ENCODE data around the gene SIGMAR1. TPM values are rescaled to one million over a fixed set of nuclear protein-coding genes. Genes with fewer than 3 reads are reported as not detected.
A peak's percentile ranks its signal among the peaks of the same experiment; 100 is the strongest.

The SIGMAR1 gene
- total and polyA plus RNA-seq, 2 experiments from 2014 or later, result 126 to 240 TPM

DNA sequence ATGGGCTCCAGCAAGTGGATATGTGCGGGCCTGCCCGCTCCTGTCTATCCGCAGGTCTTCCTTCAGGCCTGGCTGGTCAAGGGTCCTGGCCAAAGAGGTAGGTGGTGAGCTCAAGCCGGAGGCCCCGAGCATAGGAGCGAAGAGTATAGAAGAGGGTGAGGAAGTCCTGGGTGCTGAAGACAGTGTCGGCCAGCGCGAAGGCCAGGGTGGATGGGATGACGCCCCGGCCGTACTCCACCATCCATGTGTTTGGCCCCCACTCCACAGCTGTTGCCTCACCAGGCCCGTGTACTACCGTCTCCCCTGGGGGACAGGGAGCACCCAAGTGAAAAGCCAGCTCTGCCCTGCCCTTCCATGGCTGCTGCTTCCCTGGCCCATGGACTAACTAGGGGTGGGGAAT lies 2.0 kb downstream of the SIGMAR1 start:
- no peaks in the 10 kb centered on the region for H3K9me2 ChIP-seq (replicated peaks; ENCODE audit: insufficient read depth)
- no peak overlapping the region for H3K4me3 ChIP-seq
- H3K27me3 ChIP-seq, result peaks cover 7% of the 10 kb centered on the region
- H3K79me2 ChIP-seq, result peaks cover 12% of the 10 kb centered on the region
- no peak overlapping the region for H2AFZ ChIP-seq
- peak overlapping the region; percentile 90 for H3K4me2 ChIP-seq
- H4K20me1 ChIP-seq (ENCODE audit: insufficient read depth, poor library complexity, severe bottlenecking), result no peaks in the 10 kb centered on the region
- H3K4me1 ChIP-seq (ENCODE audit: insufficient read depth), result peaks cover 17% of the 10 kb centered on the region
- H3K27ac ChIP-seq, result no peak overlapping the region
- WGBS (ENCODE audit: low lambda C conversion rate, missing lambda C conversion rate), result 94% methylated on average over 14 of the region's 14 CpGs
- no peaks in the 10 kb centered on the region for H3K9me3 ChIP-seq (ENCODE audit: low read depth)
- no peak for DNase-seq (ENCODE audit: low spot score)
- no peaks in the 10 kb centered on the region for H3K36me3 ChIP-seq (replicated peaks; ENCODE audit: insufficient read depth, low read depth)
- TF ChIP-seq EZH2 (IDR thresholded peaks at IDR 0.05; ENCODE audit: borderline replicate concordance) (no peak), EZH2phosphoT487 (IDR thresholded peaks at IDR 0.05; ENCODE audit: low read depth, severe bottlenecking, unreplicated experiment) (no peak), CTCF (IDR thresholded peaks at IDR 0.05; ENCODE audit: poor library complexity) (no peak)

DNA sequence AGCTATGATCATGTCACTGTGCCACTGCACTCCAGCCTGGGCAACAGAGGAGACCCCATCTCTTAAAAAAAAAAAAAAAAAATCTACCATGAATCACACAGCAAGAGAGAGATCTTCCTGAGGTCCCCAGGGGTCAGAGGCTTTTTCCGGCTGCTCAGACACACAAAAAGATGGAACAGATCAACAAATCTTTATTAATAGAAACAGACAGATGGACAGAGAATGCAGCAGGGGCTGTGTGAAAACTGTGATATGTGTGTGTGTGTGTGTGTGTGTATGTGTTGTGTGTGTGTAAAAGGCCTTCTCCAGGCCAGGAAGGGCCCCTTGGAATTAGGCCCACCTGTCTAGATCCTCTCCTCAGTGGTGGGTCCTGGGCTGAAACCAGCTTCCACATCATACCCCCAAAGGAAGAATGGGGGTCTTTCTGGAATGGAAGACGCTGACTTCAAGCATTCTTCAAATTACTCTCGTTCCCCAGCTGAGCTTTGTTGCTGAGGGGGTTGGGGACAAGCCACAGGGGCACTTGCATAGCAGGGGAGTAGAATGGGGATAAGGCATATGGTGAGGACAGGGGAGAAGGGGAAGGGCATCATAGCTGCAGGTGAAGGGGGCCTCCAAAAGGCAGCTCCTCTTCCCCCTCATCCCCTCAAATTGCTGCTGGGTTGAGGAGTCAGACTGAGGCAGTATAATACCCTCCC lies 2.9 kb downstream of the SIGMAR1 start:
- no peaks in the 10 kb centered on the region for H4K20me1 ChIP-seq (ENCODE audit: insufficient read depth, poor library complexity, severe bottlenecking)
- WGBS (ENCODE audit: low lambda C conversion rate, missing lambda C conversion rate), result 94% methylated on average over 3 of the region's 3 CpGs
- H3K4me3 ChIP-seq, result no peak overlapping the region
- no peak for DNase-seq (ENCODE audit: low spot score)
- no peak overlapping the region for H3K27ac ChIP-seq
- H3K4me1 ChIP-seq (ENCODE audit: insufficient read depth), result peaks cover 20% of the 10 kb centered on the region
- H3K9me3 ChIP-seq (ENCODE audit: low read depth), result no peaks in the 10 kb centered on the region
- no peak overlapping the region for H3K4me2 ChIP-seq
- peaks cover 15% of the 10 kb centered on the region for H3K27me3 ChIP-seq
- no peaks in the 10 kb centered on the region for H3K9me2 ChIP-seq (replicated peaks; ENCODE audit: insufficient read depth)
- peaks cover 12% of the 10 kb centered on the region for H3K79me2 ChIP-seq
- no peak for TF ChIP-seq EZH2 (IDR thresholded peaks at IDR 0.05; ENCODE audit: borderline replicate concordance)
- no peak for TF ChIP-seq CTCF (IDR thresholded peaks at IDR 0.05; ENCODE audit: poor library complexity)
- TF ChIP-seq EZH2phosphoT487 (IDR thresholded peaks at IDR 0.05; ENCODE audit: low read depth, severe bottlenecking, unreplicated experiment), result no peak
- H2AFZ ChIP-seq, result no peak overlapping the region
- H3K36me3 ChIP-seq (replicated peaks; ENCODE audit: insufficient read depth, low read depth), result no peaks in the 10 kb centered on the region

DNA sequence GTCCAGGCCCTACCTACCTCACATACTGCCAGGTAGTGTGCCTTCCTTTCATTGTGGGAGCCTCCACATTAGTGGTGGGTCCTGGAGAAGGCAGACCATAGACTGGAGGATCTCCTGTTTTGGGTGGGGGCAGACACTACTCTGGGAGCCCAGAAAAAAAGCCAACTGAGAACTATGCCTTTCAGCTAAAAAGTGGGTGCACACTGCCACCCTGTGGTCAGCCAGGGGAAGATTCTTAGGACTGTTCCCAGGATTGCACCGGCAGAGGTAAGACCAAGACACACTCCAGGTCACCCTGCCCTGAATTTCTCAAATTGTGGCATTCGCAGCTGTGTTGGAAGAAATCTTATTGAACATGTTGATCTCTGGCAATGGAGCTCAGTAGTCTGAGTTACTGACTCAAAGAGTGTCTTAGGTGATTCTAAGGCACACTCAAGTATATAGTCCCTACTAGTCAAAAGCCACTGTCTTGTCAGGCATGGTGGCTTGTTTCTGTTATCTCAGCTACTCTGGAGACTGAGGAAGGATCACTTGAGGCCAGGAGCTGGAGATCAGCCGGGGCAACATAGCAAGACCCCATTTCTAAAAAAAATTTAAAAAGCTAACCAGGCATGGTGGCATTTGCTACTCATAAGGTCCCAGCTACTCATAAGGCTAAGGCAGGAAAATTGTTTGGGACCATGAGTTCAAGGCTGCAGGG lies 3.6 kb downstream of the SIGMAR1 start:
- Histone ChIP-seq H3K4me3 (no peak overlapping the region), H3K4me2 (no peak overlapping the region), H4K20me1 (ENCODE audit: insufficient read depth, poor library complexity, severe bottlenecking) (no peaks in the 10 kb centered on the region), H3K9me2 (replicated peaks; ENCODE audit: insufficient read depth) (no peaks in the 10 kb centered on the region), H2AFZ (no peak overlapping the region), H3K27ac (no peak overlapping the region), H3K9me3 (ENCODE audit: low read depth) (no peaks in the 10 kb centered on the region), H3K79me2 (peaks cover 12% of the 10 kb centered on the region), H3K27me3 (peaks cover 22% of the 10 kb centered on the region), H3K4me1 (ENCODE audit: insufficient read depth) (peaks cover 20% of the 10 kb centered on the region), H3K36me3 (replicated peaks; ENCODE audit: insufficient read depth, low read depth) (no peaks in the 10 kb centered on the region)
- WGBS (ENCODE audit: low lambda C conversion rate, missing lambda C conversion rate), result 27% methylated on average over 3 of the region's 3 CpGs
- DNase-seq (ENCODE audit: low spot score), result peak; percentile 82
- TF ChIP-seq CTCF (IDR thresholded peaks at IDR 0.05; ENCODE audit: poor library complexity), result peak; percentile 75
- no peak for TF ChIP-seq EZH2 (IDR thresholded peaks at IDR 0.05; ENCODE audit: borderline replicate concordance)
- no peak for TF ChIP-seq EZH2phosphoT487 (IDR thresholded peaks at IDR 0.05; ENCODE audit: low read depth, severe bottlenecking, unreplicated experiment)
